HG03064 (cell line): ENCODE results near the gene SLC27A4.

Experiments used
- ATAC-seq: cut with Tn5 transposase; IDR thresholded peaks from one replicate; pipeline ENCODE4 v1.9.1; 2021; ENCODE audit warnings: low read depth; ENCODE audit not compliant: unreplicated experiment

The SLC27A4 gene

GRCh38 chr9:128390150-128390812 is 50.0 kb downstream of the SLC27A4 start:
- no peak for ATAC-seq

GRCh38 chr9:128390813-128391711 is 50.7 kb downstream of the SLC27A4 start:
- ATAC-seq, result no peak

- no peak for ATAC-seq
Observed at GRCh38 chr9:128391956-128392301, 51.6 kb downstream of the SLC27A4 start.

- no peak for ATAC-seq
Observed at GRCh38 chr9:128392302-128393144, 52.2 kb downstream of the SLC27A4 start.

GRCh38 chr9:128393145-128393775 is 52.9 kb downstream of the SLC27A4 start:
- ATAC-seq, result no peak

- ATAC-seq, result no peak
Observed at GRCh38 chr9:128393970-128394369, 53.6 kb downstream of the SLC27A4 start.

- no peak for ATAC-seq
Observed at GRCh38 chr9:128394379-128395168, 54.2 kb downstream of the SLC27A4 start.

- ATAC-seq, result no peak
Observed at GRCh38 chr9:128396970-128397613, 56.8 kb downstream of the SLC27A4 start.

- ATAC-seq, result no peak
Observed at GRCh38 chr9:128397831-128398230, 57.5 kb downstream of the SLC27A4 start.

- no peak for ATAC-seq
Observed at GRCh38 chr9:128399861-128400260, 59.5 kb downstream of the SLC27A4 start.

GRCh38 chr9:128404560-128404959 is 64.2 kb downstream of the SLC27A4 start:
- ATAC-seq, result no peak

- no peak for ATAC-seq
Observed at GRCh38 chr9:128405077-128405779, 64.9 kb downstream of the SLC27A4 start.

GRCh38 chr9:128405780-128406171 is 65.4 kb downstream of the SLC27A4 start:
- no peak for ATAC-seq

GRCh38 chr9:128406848-128407391 is 66.6 kb downstream of the SLC27A4 start:
- ATAC-seq, result no peak

- no peak for ATAC-seq
Observed at GRCh38 chr9:128408963-128409431, 68.7 kb downstream of the SLC27A4 start.

GRCh38 chr9:128409450-128409849 is 69.1 kb downstream of the SLC27A4 start:
- no peak for ATAC-seq

GRCh38 chr9:128409978-128410377 is 69.7 kb downstream of the SLC27A4 start:
- no peak for ATAC-seq
